NOMO-1 (cell line): Measurements from ENCODE around the gene ZC3H11A.

Experiments
- DNase-seq, 2 experiments: peaks; one replicate each; lab custom pipeline; 2025; ENCODE audit not compliant: unreplicated experiment in 2 of 2; lab: John Stamatoyannopoulos, UW

ZC3H11A gene

GRCh38 chr1:203839081-203839480 is 43.7 kb downstream of the ZC3H11A start:
- no peak for DNase-seq

- no peak for DNase-seq
Observed at GRCh38 chr1:203840208-203840808, 44.9 kb downstream of the ZC3H11A start.

DNA sequence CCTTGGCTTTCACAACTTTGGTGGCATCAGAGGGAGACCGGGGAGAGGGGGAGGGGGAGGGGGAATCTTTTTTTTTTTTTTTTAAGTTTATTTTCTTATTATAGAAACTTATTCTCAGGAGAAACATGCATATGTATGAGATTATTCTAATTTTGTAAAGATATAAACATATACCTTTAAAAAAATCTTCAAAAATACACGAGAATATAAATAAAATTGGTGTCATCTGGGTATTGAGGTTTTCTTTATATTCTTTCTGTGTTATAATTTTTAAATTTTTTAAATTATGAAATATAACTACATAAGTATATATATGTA is 47.1 kb downstream of the ZC3H11A start:
- no peak for DNase-seq

DNA sequence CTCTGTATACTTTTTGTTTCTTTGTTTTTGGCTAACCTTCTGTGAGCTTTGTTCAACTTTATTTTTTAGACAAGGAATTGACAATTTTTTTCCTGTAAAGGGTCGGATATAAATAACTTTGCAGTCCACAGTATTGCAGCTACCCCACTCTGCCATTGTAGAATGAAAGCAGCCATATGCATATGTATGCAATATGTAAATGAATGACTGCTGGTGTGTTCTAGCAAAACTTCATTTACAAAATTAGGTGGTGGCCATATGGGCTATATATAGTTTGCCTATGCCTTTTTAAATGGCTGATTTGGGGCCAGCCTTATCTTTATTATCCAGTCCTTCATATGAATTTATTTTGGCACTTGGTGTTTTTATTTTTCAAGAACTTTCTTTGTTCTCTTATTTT is 48.0 kb downstream of the ZC3H11A start:
- DNase-seq, result no peak
